Right renal pelvis (tissue), 4 donors: ENCODE data around the gene ZNF426. TPM values are rescaled to one million over a fixed set of nuclear protein-coding genes. Genes with fewer than 3 reads are reported as not detected.
"Not testable (repeated sequence)": the region's sequence is repeated elsewhere in the genome, so short reads cannot be mapped to it uniquely, and the experiment has no call there.

Experiments used
- DNase-seq, 4 donors: peaks; one replicate each; pipeline ENCODE4 v3.0.0-alpha.2; 2013; ENCODE audit warnings: low read depth in 4 of 4, low spot score in 3 of 4, missing footprints in 1 of 4
- polyA plus RNA-seq, 4 donors: library from polyadenylated mRNA; unstranded; fragments of 120-200 nt; gene quantifications; one replicate each; pipeline ENCODE4 v1.2.1, GENCODE V29; 2013; ENCODE audit not compliant: insufficient read length in 4 of 4

ZNF426 gene
- 10 to 100 TPM; 19.8 to 25.1 (median 22.8) TPM for polyA plus RNA-seq

DNA sequence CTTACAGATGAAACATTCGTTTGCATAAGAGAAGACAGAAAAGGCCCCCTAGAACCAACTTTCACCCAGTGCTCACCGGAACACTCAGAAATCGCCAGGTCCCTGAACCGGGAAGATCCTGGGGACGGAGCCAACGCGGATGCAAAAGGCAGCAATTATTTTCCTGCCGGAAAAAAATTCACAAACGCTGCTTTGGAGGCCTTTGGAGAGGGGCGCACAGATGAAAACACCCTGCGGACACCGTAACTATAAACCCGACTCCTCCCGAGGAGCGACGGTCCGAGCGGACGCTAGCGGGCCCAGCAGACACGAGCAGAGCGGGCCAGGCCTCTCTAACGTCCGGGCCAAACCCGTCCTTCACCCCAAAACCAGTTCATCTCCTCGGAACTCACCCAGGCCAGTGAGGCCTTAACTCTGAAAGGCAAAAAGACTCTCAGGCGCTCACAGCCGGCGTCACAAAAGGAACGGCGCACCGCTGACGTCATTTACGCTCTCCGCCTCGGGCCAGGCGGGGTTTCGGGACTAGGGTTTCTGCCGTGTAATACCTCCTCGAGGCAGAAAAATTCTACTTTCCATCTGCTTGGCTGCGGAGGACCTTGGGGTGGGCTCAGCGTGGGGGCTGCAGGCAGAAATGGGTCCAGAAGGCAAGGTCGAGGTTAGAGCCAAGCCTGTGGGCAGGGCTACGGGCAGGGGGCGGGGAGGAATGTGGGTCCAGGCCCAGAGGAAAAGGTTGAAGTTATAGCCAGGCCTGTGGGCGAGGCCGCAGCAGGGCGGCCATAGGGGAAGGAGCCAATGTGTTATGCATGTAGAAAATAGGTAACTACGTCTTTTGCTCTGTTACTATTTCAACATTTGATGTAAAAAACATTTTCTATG, at the start of gene ZNF426:
Gene ZNF426 (minus strand): TSS at position 463 of the 876 bp plus-strand sequence. CDS start 2,413 bp downstream, outside the sequence.
- DNase-seq: peak; percentile 84 to 90 (median 88)

GRCh38 chr19:9586764-9587163, 48.3 kb upstream of the ZNF426 start:
- peak; percentile 36 to 54 (median 44) for DNase-seq

DNA sequence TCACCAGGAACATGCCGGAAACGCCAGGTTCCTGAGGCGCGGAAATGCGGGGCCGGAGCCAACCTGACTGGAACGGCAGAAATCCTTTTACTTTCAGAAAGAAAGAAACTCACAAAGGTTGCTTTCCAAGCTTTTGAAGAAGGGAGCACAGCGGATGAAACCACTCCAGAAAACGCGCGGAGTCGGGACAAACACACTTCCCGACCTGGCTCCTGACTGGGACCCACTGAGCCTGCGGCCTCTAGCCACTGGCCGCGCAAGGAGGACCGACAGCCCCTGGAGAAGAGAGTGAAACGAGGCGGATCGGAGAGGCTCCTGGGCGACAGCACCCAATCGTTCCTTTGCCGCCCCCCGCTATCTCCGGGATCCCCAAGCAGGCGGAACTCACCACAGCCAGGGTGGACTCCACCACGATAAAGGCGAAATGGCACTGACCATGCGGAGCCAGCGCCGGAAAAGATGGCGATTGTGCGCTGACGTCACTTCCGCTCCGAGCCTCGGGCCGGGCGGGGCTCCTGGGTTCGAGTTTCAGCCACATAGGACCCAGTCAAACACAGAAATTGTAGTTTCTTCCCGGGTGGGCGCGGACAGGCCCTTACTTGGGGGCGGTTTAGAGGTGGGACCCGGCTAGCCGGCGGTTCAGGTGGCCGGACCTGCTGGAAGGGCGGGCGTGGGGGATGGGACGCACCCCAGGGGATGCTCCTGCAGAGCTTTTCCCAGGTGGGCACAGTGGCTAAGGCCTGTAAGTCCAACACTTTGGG, 45.8 kb upstream of the ZNF426 start, which contains the start of gene ZNF121:
Gene ZNF121 (minus strand): TSS at position 432 of the 761 bp plus-strand sequence. CDS start 16,407 bp downstream, outside the sequence.
- DNase-seq: peak; percentile 80 to 91 (median 80)

DNA sequence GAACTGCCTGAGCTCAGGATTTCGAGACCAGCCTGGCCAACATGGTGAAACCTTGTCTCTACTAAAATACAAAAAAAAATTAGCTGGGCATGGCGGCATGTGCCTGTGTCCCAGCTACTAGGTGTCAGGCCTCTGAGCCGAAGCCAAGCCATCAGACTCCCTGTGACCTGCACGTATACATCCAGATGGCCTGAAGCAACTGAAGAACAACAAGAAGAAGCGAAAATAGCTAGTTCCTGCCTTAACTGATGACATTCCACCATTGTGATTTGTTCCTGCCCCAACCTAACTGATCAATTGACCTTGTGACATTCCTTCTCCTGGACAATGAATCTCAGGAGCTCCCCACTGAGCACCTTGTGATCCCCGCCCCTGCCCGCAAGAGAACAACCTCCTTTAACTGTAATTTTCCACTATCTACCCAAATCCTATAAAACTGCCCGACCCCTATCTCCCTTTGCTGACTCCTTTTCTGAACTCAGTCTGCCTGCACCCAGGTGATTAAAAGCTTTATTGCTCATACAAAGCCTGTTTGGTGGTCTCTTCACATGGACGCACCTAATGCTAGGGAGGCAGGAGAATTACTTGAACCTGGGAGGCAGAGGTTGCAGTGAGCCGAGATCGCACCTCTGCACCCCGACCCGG, 43.8 kb upstream of the ZNF426 start:
- DNase-seq: not testable (repeated sequence)

- DNase-seq: no peak
These were observed 42.3 kb upstream of the ZNF426 start for GRCh38 chr19:9580728-9581127.

- DNase-seq: no peak
These were observed 31.8 kb upstream of the ZNF426 start for GRCh38 chr19:9570255-9570654.

GRCh38 chr19:9566729-9567128, 28.3 kb upstream of the ZNF426 start:
- DNase-seq: no peak

GRCh38 chr19:9565900-9566705, 27.7 kb upstream of the ZNF426 start:
- DNase-seq: no peak

DNA sequence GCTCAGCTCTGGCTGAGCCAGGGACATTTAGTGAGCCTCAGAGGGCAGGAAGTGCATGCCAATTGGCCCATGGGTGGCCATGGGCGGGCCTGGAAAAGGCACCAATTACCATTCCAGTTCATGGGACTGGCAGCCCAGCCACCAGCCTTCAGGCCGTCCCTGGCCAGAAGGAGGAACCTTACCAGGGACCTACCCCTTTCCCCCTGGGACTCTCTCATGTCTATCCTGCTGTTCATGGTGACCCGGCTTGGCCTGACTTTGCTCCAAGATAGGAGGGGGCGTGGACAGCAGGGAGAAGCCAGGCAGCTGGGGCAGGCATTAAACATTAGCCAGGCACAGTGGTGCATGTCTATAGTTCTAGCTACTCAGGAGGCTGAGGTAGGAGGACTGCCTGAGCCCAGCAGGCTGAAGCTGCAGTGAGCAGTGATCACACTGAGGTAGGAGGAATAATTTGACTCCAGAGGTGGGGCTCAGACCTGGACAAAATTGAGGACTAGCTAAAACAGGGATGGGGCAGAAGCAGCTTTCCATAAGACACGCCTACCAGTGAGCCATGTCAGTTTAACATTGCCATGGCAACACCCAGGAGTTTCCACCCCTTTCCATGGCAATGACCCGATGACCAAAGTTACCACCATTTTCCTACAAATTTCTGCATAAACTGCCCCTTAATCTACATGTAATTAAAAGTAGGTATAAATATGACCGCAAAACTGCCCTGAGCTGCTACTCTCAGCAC, 14.3 kb upstream of the ZNF426 start:
- no peak for DNase-seq

GRCh38 chr19:9547870-9548269, 9.4 kb upstream of the ZNF426 start:
- no peak for DNase-seq

DNA sequence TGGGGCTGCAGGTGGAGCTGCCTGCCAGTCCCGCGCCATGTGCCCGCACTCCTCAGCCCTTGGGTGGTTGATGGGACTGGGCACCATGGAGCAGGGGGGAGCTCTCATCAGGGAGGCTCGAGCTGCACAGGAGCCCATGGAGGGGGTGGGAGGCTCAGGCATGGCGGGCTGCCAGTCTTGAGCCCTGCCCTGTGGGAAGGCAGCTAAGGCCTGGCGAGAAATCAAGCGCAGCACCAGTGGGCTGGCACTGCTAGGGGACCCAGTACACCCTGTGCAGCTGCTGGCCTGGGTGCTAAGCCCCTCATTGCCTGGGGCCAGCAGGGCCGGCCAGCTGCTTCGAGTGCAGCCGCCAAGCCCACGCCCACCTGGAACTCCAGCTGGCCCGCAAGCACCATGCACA, 2.8 kb upstream of the ZNF426 start:
- DNase-seq: not testable (repeated sequence)

GRCh38 chr19:9539921-9540320, 1.5 kb upstream of the ZNF426 start:
- DNase-seq: not testable (repeated sequence)

DNA sequence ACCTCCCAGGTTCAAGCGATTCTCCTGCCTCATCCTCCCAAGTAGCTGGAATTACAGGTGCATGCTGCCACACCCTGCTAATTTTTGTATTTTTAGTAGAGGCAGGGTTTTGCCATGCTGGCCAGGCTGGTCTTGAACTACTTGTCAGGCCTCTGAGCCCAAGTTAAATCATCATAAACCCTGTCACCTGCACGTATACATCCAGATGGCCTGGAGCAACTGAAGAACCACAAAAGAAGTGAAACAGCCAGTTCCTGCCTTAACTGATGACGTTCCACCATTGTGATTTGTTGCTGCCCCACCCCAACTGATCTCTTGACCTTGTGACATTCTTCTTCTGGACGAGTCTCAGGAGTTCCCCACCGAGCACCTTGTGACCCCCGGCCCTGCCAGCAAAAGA, 756 bp upstream of the ZNF426 start:
- not testable (repeated sequence) for DNase-seq

- no peak for DNase-seq
These were observed 2.5 kb downstream of the ZNF426 start for GRCh38 chr19:9535934-9536333.

DNA sequence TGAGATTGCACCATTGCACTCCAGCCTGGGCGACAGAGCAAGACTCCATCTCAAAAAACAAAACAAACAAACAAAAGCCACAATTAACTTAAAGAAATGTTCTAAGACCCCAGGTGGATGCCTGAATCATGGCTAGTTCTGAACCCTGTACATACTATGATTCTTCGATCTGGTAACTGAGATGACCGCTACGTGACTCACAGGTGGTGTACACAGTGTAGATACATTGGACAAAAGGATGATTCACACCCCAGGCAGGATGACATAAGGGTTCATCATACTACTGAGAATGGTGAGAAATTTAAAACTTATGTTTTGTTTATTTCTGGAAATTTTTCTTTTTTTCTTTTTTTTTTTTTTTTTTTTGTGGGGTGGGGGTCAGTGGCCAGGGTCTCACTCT, 6.5 kb downstream of the ZNF426 start:
- DNase-seq: no peak

DNA sequence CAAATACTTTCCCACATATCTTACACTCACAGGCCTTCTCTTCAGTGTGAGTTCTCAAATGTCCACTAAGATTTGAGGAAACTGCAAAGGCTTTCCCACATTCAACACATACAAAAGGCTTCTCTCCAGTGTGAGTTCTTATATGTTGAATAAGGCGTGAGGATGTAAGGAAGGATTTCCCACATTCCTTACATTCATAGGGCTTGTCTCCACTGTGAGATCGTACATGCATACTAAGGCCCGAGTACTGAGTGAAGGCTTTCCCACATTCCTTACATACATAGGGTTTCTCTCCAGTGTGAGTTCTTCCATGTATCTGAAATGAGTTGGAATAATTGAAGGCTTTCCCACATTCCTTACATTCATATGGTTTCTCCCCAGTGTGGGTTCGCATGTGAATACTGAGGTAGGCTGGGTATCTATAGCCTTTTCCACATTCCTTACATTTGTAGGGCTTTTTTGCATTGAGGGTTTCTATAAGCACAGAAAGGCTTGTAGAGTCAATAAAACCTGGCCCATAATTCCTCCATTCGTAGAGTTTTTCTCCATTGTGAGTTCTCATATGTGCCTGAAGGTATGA, 9.6 kb downstream of the ZNF426 start:
- no peak for DNase-seq

DNA sequence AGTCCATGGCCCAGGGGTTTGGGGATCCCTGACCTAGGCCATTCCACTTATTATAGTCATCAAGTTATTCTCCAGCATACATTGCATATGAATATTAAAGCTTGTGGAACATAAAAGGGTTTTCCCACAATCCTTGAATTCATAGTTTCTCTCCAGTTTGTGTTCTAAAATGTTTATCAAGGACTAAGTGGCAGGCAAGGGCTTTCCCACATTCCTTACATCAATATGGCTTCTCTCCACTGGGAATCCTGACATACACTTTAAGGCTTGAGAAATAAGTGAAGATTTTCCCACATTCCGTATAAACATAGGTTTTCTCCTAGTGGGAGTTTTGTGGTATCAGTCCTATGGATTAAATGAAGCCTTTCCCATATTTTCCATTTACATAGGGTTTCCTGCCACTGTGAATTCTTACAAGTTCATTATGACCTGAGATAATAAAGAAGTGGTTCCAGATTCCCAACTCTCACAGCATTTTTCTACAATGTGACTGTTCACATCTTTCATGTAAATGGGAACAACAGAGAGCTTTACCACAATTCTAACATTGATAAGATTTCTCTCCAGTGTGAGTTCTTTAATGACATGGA, 14.5 kb downstream of the ZNF426 start:
- DNase-seq: no peak

GRCh38 chr19:9507285-9507684, 31.2 kb downstream of the ZNF426 start:
- DNase-seq: no peak

DNA sequence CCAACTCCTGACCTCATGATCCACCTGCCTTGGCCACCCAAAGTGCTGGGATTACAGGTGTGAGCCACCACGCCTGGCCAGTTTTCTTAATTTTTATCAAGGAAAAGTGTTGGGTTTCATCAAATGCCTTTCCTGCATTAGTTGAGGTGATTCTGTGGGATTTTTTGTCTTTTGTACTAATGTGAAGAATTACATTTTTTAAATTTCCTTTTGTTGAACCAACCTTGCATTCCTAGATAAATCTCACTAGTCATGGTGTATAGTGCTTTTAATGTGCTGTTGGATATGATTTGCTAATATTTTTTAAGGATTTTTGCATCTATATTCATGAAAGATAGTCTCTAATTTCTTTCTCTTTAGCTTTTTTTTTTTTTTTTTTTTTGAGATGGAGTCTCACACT, 37.6 kb downstream of the ZNF426 start:
- no peak for DNase-seq
